Occipital lobe (tissue), 2 donors: Measurements from ENCODE around the gene ZBTB20. TPM values are rescaled to one million over a fixed set of nuclear protein-coding genes. Genes with fewer than 3 reads are reported as not detected.

ENCODE experiments used
- DNase-seq: peaks from one replicate; lab custom pipeline; 2025; lab: John Stamatoyannopoulos, UW
- total RNA-seq: library from RNA; depleted of rRNA; stranded (reverse); fragments of >200 nt; gene quantifications from one replicate; pipeline ENCODE4 v1.2.3, GENCODE V29; 2014

Gene ZBTB20
- total RNA-seq, 1 donor from 2014 or later, result 62.7 TPM

GRCh38 chr3:114496021-114496434 lies 651.1 kb downstream of the ZBTB20 start:
- no peak for DNase-seq

- DNase-seq, result no peak
Observed at GRCh38 chr3:114494498-114494897, 652.6 kb downstream of the ZBTB20 start.

GRCh38 chr3:114490829-114491228 lies 656.3 kb downstream of the ZBTB20 start:
- DNase-seq, result no peak

GRCh38 chr3:114487502-114487901 lies 659.6 kb downstream of the ZBTB20 start:
- no peak for DNase-seq

GRCh38 chr3:114484919-114485318 lies 662.2 kb downstream of the ZBTB20 start:
- no peak for DNase-seq

GRCh38 chr3:114481113-114481512 lies 666.0 kb downstream of the ZBTB20 start:
- no peak for DNase-seq

- DNase-seq, result no peak
Observed at GRCh38 chr3:114480442-114480841, 666.6 kb downstream of the ZBTB20 start.

GRCh38 chr3:114478801-114479200 lies 668.3 kb downstream of the ZBTB20 start:
- no peak for DNase-seq

GRCh38 chr3:114476511-114476910 lies 670.6 kb downstream of the ZBTB20 start:
- no peak for DNase-seq

- no peak for DNase-seq
Observed at GRCh38 chr3:114471478-114471877, 675.6 kb downstream of the ZBTB20 start.

- no peak for DNase-seq
Observed at GRCh38 chr3:114469070-114469469, 678.0 kb downstream of the ZBTB20 start.

- DNase-seq, result no peak
Observed at GRCh38 chr3:114466816-114467215, 680.3 kb downstream of the ZBTB20 start.

- no peak for DNase-seq
Observed at GRCh38 chr3:114466251-114466650, 680.8 kb downstream of the ZBTB20 start.

GRCh38 chr3:114464548-114464947 lies 682.5 kb downstream of the ZBTB20 start:
- no peak for DNase-seq

- DNase-seq, result no peak
Observed at GRCh38 chr3:114462750-114463149, 684.3 kb downstream of the ZBTB20 start.

GRCh38 chr3:114460459-114460858 lies 686.6 kb downstream of the ZBTB20 start:
- DNase-seq, result no peak

GRCh38 chr3:114456742-114457141 lies 690.3 kb downstream of the ZBTB20 start:
- no peak for DNase-seq

GRCh38 chr3:114455432-114455831 lies 691.7 kb downstream of the ZBTB20 start:
- no peak for DNase-seq

- DNase-seq, result peak; percentile 21
Observed at GRCh38 chr3:114454551-114455251, 692.4 kb downstream of the ZBTB20 start.

GRCh38 chr3:114453361-114453780 lies 693.7 kb downstream of the ZBTB20 start:
- no peak for DNase-seq

- DNase-seq, result no peak
Observed at GRCh38 chr3:114452937-114453336, 694.2 kb downstream of the ZBTB20 start.

GRCh38 chr3:114452256-114452655 lies 694.8 kb downstream of the ZBTB20 start:
- DNase-seq, result no peak

GRCh38 chr3:114451561-114452018 lies 695.5 kb downstream of the ZBTB20 start:
- DNase-seq, result no peak

- no peak for DNase-seq
Observed at GRCh38 chr3:114451051-114451451, 696.0 kb downstream of the ZBTB20 start.
